NB4 (cell line): Measurements from ENCODE around the gene MLN.

Experiments
- CTCF ChIP-seq: IDR thresholded peaks from one replicate; pipeline ENCODE4 v1.5.1; 2012; ENCODE audit warnings: low read depth, low read length
- MAX ChIP-seq: IDR thresholded peaks from 2 replicates; pipeline ENCODE4 v1.6.1; 2011; ENCODE audit warnings: low read depth, low read length
- POLR2A ChIP-seq: IDR thresholded peaks from 2 replicates; pipeline ENCODE4 v1.6.1; 2011; ENCODE audit warnings: mild to moderate bottlenecking; ENCODE audit not compliant: insufficient read length; ENCODE audit errors: extremely low read depth

GRCh38 chr6:33849500-33850075, 45.8 kb upstream of the MLN start:
- TF ChIP-seq CTCF (no peak), POLR2A (no peak), MAX (no peak)
